ENCODE results near the gene YKT6.

Gene YKT6

DNA sequence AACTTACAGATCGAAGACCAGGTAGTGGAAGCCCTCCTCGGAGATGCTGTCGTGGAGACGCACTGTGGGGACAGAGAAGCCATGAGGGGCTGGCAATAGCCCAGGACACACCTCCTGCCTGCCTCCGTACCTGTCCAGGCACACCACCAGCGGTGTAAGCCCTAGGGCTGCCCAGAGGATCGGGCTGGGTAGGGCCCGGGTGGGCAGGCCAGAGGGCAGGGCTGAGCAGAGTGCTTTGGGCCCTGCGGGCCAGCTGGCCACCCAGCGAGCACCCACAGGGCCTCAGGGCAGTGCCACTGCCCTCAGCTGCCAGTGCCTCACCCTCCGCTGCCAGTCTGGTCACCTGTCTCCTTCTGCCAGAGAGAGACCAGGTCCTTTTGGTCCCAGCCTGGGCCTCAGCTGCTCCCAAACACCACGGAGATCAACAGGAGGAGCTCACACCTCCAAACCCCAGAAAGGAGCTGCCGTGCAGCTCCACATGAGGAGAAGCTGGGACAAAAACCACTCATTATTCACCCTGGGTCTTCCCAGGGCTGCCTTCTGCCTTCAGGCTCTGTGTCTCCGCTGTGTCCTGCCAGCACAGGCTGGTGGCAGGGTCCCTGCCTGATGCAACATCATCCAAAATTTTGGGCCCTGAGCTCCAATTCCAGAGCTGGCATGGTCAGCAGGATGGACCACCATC, 58.2 kb downstream of the YKT6 start:
- no peak overlapping the region for H3K4me3 ChIP-seq (ENCODE audit: low read length)
- H3K27me3 ChIP-seq (ENCODE audit: control insufficient read depth, insufficient read depth, low read length) = no peaks in the 10 kb centered on the region
- H3K9me3 ChIP-seq (ENCODE audit: control insufficient read depth, low read depth, low read length) = no peaks in the 10 kb centered on the region
- H3K36me3 ChIP-seq (ENCODE audit: control insufficient read depth, low read depth, low read length) = no peaks in the 10 kb centered on the region
- no peaks in the 10 kb centered on the region for H3K4me1 ChIP-seq (ENCODE audit: control insufficient read depth, low read depth, low read length)
- H3K9ac ChIP-seq (ENCODE audit: low read length) = no peak overlapping the region
- H3K27ac ChIP-seq (ENCODE audit: low read length) = no peak overlapping the region

DNA sequence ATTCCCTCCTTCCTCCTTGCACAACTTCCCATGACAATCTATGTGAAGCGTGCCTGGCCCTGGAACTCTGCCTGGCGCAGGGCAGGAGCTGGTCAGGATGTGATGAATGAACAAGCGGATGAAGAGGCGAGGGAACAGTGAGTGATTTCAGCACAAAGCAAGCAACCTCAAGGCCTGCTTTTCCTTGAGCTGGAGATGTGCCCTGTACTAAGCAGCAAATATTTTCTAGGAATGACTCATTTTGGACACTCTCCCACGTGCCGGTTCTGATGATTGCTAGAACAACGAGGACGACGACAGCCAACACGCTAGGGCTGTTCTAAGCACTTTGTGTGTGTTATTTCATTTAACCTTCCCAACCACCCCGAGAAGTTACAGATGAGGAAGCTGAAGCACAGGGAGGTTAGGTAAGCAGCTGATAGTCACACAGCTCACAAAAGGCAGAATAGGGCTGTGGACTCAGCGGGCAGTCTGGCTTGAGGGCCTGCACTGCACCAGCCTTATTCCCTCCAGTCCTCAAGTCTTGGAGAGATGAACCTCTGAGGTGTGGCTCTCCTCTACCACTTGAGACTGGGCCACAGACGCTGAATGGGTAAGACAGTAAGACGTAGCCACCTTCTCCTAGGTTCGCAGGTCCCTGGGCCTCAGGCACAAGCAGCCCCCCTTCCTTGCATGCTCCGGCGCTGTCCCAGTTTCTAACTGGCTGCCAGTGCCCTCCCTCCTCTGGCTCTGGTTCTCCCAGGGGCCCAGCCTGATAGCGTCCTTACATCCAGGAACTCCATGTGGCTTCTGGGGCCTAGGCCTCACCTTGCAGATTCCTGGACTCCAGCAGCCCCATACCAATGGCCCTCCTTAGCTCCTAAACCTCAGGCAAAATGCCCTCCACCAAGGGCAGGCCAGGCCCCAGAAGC, 59.0 kb downstream of the YKT6 start:
- Histone ChIP-seq H3K9ac (ENCODE audit: low read length) (no peak overlapping the region), H3K4me1 (ENCODE audit: control insufficient read depth, low read depth, low read length) (no peaks in the 10 kb centered on the region), H3K9me3 (ENCODE audit: control insufficient read depth, low read depth, low read length) (no peaks in the 10 kb centered on the region), H3K36me3 (ENCODE audit: control insufficient read depth, low read depth, low read length) (no peaks in the 10 kb centered on the region), H3K27ac (ENCODE audit: low read length) (no peak overlapping the region), H3K27me3 (ENCODE audit: control insufficient read depth, insufficient read depth, low read length) (no peaks in the 10 kb centered on the region), H3K4me3 (ENCODE audit: low read length) (no peak overlapping the region)

DNA sequence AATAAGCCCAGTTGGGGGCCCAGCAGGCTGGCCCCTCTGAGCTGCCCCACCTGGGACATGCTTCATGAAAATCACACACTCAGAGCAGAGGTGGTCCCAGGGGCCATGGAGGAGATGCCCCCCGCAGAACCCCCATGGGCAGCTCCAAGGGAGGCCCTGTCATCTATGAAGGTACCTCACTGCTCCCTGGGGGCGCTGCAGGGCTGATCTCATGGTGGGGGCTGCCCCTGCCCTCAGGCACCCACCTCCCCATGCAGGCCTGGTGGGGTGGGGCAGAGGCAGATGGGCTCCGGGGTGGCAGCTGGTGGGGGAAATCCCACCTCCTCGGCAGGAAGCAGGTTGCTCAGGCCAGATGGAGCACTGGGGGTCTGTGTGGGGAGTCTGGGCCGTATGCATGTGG, 60.5 kb downstream of the YKT6 start:
- no peak overlapping the region for H3K27ac ChIP-seq (ENCODE audit: low read length)
- H3K27me3 ChIP-seq (ENCODE audit: control insufficient read depth, insufficient read depth, low read length) = no peaks in the 10 kb centered on the region
- no peak overlapping the region for H3K4me3 ChIP-seq (ENCODE audit: low read length)
- H3K9me3 ChIP-seq (ENCODE audit: control insufficient read depth, low read depth, low read length) = no peaks in the 10 kb centered on the region
- no peaks in the 10 kb centered on the region for H3K36me3 ChIP-seq (ENCODE audit: control insufficient read depth, low read depth, low read length)
- no peak overlapping the region for H3K9ac ChIP-seq (ENCODE audit: low read length)
- H3K4me1 ChIP-seq (ENCODE audit: control insufficient read depth, low read depth, low read length) = no peaks in the 10 kb centered on the region

DNA sequence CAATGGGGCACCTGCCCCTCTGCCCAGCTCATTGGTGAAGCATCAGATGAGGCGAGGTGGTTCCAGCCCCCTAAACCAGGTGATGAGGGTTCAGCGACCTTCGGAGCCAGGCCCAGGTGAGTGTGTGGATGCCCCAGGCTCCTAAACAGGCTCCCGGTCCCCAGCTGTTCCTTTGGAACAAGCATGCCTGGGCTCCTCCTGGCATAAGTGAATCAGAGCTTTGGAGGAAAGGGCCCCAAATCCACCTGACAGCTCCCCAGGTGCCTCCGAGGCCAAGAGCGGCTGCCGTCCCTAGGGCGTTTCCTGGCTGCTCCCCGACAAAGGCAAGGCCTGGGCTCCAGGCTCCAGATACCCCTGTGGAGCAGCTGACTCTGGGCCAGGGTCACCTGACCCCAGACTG, 61.3 kb downstream of the YKT6 start:
- no peak overlapping the region for H3K27ac ChIP-seq (ENCODE audit: low read length)
- H3K27me3 ChIP-seq (ENCODE audit: control insufficient read depth, insufficient read depth, low read length) = no peaks in the 10 kb centered on the region
- H3K9ac ChIP-seq (ENCODE audit: low read length) = no peak overlapping the region
- no peaks in the 10 kb centered on the region for H3K4me1 ChIP-seq (ENCODE audit: control insufficient read depth, low read depth, low read length)
- no peaks in the 10 kb centered on the region for H3K36me3 ChIP-seq (ENCODE audit: control insufficient read depth, low read depth, low read length)
- H3K4me3 ChIP-seq (ENCODE audit: low read length) = no peak overlapping the region
- H3K9me3 ChIP-seq (ENCODE audit: control insufficient read depth, low read depth, low read length) = no peaks in the 10 kb centered on the region

DNA sequence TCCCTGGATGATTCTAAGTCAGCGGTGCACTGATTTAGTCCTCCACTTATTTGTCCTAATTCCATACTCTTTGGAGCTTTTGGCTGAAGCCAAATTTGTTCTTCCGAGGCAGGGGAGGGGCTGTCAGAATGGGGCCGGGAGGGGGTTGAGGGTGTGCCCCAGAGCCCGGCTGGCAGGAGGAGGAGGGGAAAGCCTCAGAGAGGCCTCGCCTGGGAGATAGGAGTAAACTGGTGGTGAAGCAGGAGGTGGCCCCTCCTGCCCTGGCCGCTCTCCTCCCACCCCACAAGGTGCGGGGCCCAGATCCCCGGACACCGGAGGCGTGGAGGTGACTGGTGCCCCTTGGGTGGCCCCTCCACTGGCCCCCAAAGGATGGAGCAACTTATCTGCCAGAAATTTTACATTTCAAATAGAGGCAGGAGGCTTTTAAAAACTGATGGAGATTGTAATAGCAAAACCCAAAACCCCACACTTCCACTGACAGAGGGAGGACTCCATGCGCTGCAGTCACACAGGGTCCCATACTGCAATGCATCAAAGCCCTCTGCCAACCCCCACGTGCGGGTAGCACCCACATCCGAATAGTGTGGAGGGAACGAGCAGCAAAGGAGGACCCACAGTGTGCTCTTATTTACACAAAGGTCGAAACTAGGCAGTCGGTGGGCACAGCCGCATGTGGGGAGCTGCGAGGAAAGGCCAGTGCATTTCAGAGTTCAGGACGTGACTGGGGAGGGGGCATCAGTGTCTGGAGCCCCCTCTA, 62.7 kb downstream of the YKT6 start:
- Histone ChIP-seq H3K27me3 (ENCODE audit: control insufficient read depth, insufficient read depth, low read length) (no peaks in the 10 kb centered on the region), H3K4me3 (ENCODE audit: low read length) (no peak overlapping the region), H3K9ac (ENCODE audit: low read length) (no peak overlapping the region), H3K36me3 (ENCODE audit: control insufficient read depth, low read depth, low read length) (no peaks in the 10 kb centered on the region), H3K9me3 (ENCODE audit: control insufficient read depth, low read depth, low read length) (no peaks in the 10 kb centered on the region), H3K27ac (ENCODE audit: low read length) (no peak overlapping the region), H3K4me1 (ENCODE audit: control insufficient read depth, low read depth, low read length) (no peaks in the 10 kb centered on the region)
